ENCODE data around the gene ADAMTSL2. TPM values are rescaled to one million over a fixed set of nuclear protein-coding genes. Genes with fewer than 3 reads are reported as not detected.

The ADAMTSL2 gene
- total RNA-seq, 3 donors from 2014 or later (not counting 1 experiment from before 2014, with no cell fraction given): not detected

DNA sequence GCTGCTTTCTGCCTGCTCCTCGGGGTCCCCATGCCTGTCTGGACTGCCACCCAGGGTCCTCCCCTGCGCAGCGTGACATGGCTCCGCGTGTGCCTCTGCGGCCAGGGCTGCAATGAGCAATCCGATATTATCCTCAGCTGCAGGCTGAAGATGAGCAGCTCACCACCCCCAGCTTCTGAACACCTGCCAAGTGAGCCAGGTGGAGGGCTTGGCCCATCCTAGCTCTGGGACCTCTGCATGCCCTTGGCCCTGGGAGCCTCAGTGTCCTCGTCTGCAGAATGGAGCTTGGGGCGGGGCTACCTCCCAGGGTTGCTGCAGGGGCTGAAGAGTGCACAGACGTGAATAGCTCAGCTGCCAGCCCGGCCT lies 5.6 kb upstream of the ADAMTSL2 start:
- WGBS (ENCODE audit: insufficient coverage): 82% methylated on average over 11 of the region's 11 CpGs
- DNase-seq: no peak

DNA sequence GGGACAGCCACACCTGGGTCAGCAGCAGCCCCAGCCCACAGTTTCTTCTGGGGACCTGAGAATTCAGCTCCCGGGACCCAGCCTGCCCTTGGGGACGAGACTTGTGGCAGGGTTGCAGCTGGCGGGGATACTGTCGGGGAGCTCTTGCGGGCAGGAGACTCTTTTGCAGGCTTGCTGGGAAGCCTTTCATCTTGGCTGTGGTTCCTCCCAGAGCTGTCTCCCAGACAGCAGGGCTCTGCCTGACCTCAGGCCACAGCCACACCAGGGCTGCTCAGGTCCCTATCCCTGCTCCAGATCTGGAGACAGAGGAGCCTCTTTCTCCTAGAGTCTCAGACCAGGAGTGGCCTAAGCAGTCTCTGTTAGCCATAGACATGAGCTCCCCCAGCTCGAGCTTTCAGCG lies 5.0 kb upstream of the ADAMTSL2 start:
- WGBS (ENCODE audit: insufficient coverage): 85% methylated on average over 7 of the region's 7 CpGs
- intact Hi-C loops (cut with micrococcal nuclease): no loop called here
- no peak for DNase-seq
- ATAC-seq: no peak
- H3K4me1 Mint-ChIP-seq: peaks cover 0 to 4% of the 10 kb centered on the region in 2 donors
- no peak overlapping the region for H3K4me3 ChIP-seq (ENCODE audit: low read length)
- no peak overlapping the region for H3K4me3 Mint-ChIP-seq
- no peaks in the 10 kb centered on the region for H3K9me3 Mint-ChIP-seq
- H3K27me3 Mint-ChIP-seq (ENCODE audit: low read depth in 2 of 2): peaks cover 10 to 21% of the 10 kb centered on the region in 2 donors
- H3K27me3 ChIP-seq (ENCODE audit: control insufficient read depth, insufficient read depth, low read length): peaks cover 14% of the 10 kb centered on the region
- H3K36me3 Mint-ChIP-seq: no peaks in the 10 kb centered on the region
- no peaks in the 10 kb centered on the region for H3K36me3 ChIP-seq (ENCODE audit: control insufficient read depth, insufficient read depth, low read length)
- peaks cover 12% of the 10 kb centered on the region for H3K4me1 ChIP-seq (ENCODE audit: control insufficient read depth, insufficient read depth, low read length)
- no peaks in the 10 kb centered on the region for H3K9me3 ChIP-seq (ENCODE audit: control insufficient read depth, insufficient read depth, low read length)
- H3K27ac ChIP-seq (ENCODE audit: low read length): no peak overlapping the region
- no peak for TF ChIP-seq CTCF (IDR thresholded peaks at IDR 0.05)
- no peak overlapping the region for H3K27ac Mint-ChIP-seq

More for the DNA sequence above, 5.6 kb upstream of the ADAMTSL2 start:
- intact Hi-C loops (cut with micrococcal nuclease): no loop called here
- H3K4me3 ChIP-seq (ENCODE audit: low read length): no peak overlapping the region
- no peak for ATAC-seq
- no peaks in the 10 kb centered on the region for H3K36me3 ChIP-seq (ENCODE audit: control insufficient read depth, insufficient read depth, low read length)
- no peak overlapping the region for H3K27ac Mint-ChIP-seq
- peaks cover 10 to 18% of the 10 kb centered on the region in 2 donors for H3K27me3 Mint-ChIP-seq (ENCODE audit: low read depth in 2 of 2)
- H3K27me3 ChIP-seq (ENCODE audit: control insufficient read depth, insufficient read depth, low read length): peaks cover 14% of the 10 kb centered on the region
- H3K4me3 Mint-ChIP-seq: no peak overlapping the region
- H3K9me3 Mint-ChIP-seq: no peaks in the 10 kb centered on the region
- TF ChIP-seq CTCF (IDR thresholded peaks at IDR 0.05): no peak
- H3K36me3 Mint-ChIP-seq: no peaks in the 10 kb centered on the region
- no peak overlapping the region for H3K27ac ChIP-seq (ENCODE audit: low read length)
- peaks cover 8% of the 10 kb centered on the region for H3K4me1 ChIP-seq (ENCODE audit: control insufficient read depth, insufficient read depth, low read length)
- peaks cover 0 to 4% of the 10 kb centered on the region in 2 donors for H3K4me1 Mint-ChIP-seq
- no peaks in the 10 kb centered on the region for H3K9me3 ChIP-seq (ENCODE audit: control insufficient read depth, insufficient read depth, low read length)

DNA sequence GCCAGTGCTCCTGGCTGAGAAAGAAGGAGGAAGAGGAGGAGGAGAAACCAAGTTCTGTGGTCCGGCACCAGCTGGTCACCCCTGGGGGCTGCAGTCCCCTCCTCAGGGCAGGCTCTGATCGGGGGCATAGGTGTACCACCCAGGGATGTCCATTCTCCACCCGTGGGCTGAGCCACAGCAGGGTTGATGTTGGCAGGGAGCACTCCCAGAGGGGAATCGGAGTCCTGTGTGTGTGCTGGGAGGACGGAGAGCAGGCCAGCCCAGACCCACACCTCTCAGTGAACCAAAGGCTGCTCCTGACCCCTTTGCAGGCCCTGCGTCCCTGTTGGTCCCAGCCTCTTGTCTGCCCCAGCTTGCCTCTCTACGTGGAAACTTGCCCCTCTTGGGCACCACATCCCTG lies 4.6 kb upstream of the ADAMTSL2 start:
- Mint-ChIP-seq H3K4me1 (peaks cover 0 to 4% of the 10 kb centered on the region in 2 donors), H3K4me3 (no peak overlapping the region), H3K27me3 (ENCODE audit: low read depth in 2 of 2) (peaks cover 10 to 21% of the 10 kb centered on the region in 2 donors), H3K36me3 (no peaks in the 10 kb centered on the region), H3K9me3 (no peaks in the 10 kb centered on the region), H3K27ac (no peak overlapping the region)
- WGBS (ENCODE audit: insufficient coverage): 83% methylated on average over 7 of the region's 7 CpGs
- no peak overlapping the region for H3K4me3 ChIP-seq (ENCODE audit: low read length)
- ATAC-seq: no peak
- no peaks in the 10 kb centered on the region for H3K36me3 ChIP-seq (ENCODE audit: control insufficient read depth, insufficient read depth, low read length)
- H3K27ac ChIP-seq (ENCODE audit: low read length): no peak overlapping the region
- no peak for DNase-seq
- H3K27me3 ChIP-seq (ENCODE audit: control insufficient read depth, insufficient read depth, low read length): peaks cover 14% of the 10 kb centered on the region
- TF ChIP-seq CTCF (IDR thresholded peaks at IDR 0.05): no peak
- intact Hi-C loops (cut with micrococcal nuclease): no loop called here
- no peaks in the 10 kb centered on the region for H3K9me3 ChIP-seq (ENCODE audit: control insufficient read depth, insufficient read depth, low read length)
- H3K4me1 ChIP-seq (ENCODE audit: control insufficient read depth, insufficient read depth, low read length): peaks cover 15% of the 10 kb centered on the region

DNA sequence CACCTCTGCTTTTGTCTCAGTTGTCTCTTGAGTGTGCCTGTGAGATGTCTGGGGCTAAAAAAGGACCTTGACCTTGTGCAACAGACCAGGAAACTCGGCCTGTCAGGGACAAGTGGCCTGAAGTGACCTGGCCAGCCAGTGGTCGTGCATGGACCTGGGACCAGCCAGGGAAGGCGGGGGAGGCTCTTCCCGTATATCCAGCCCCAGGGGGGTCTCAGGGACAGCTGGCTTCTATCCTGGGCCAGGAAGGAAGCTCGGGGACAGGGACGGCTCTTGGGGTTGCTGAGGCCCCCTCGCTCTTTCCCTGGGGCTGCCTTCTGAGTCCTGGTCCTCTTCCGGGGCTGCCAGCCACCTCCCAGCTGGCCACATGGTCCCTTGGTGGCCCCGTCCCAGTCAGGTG lies 3.2 kb upstream of the ADAMTSL2 start:
- Mint-ChIP-seq H3K4me1 (peaks cover 0 to 4% of the 10 kb centered on the region in 2 donors), H3K4me3 (no peak overlapping the region), H3K27ac (no peak overlapping the region), H3K36me3 (no peaks in the 10 kb centered on the region), H3K27me3 (ENCODE audit: low read depth in 2 of 2) (peaks cover 14 to 20% of the 10 kb centered on the region in 2 donors), H3K9me3 (no peaks in the 10 kb centered on the region)
- DNase-seq: no peak
- no peak overlapping the region for H3K27ac ChIP-seq (ENCODE audit: low read length)
- no peaks in the 10 kb centered on the region for H3K36me3 ChIP-seq (ENCODE audit: control insufficient read depth, insufficient read depth, low read length)
- peaks cover 17% of the 10 kb centered on the region for H3K4me1 ChIP-seq (ENCODE audit: control insufficient read depth, insufficient read depth, low read length)
- intact Hi-C loops (cut with micrococcal nuclease): no loop called here
- H3K27me3 ChIP-seq (ENCODE audit: control insufficient read depth, insufficient read depth, low read length): peaks cover 14% of the 10 kb centered on the region
- H3K4me3 ChIP-seq (ENCODE audit: low read length): no peak overlapping the region
- 80% methylated on average over 9 of the region's 9 CpGs for WGBS (ENCODE audit: insufficient coverage)
- no peak for ATAC-seq
- H3K9me3 ChIP-seq (ENCODE audit: control insufficient read depth, insufficient read depth, low read length): no peaks in the 10 kb centered on the region
- TF ChIP-seq CTCF (IDR thresholded peaks at IDR 0.05): no peak

All from natural killer cell (primary cell).